Bronchial epithelial cell (primary cell): Measurements from ENCODE around the gene TWF2. TPM values are rescaled to one million over a fixed set of nuclear protein-coding genes. Genes with fewer than 3 reads are reported as not detected.

ENCODE experiments used
- DNase-seq: peaks from one replicate; pipeline ENCODE4 v3.0.0-alpha.2; 2010; ENCODE audit warnings: low read depth
- FAIRE-seq: peaks from 2 replicates; lab custom pipeline; 2011; peaks lifted over from hg19 to GRCh38; lab: Jason Lieb, UNC
- H3K27me3 ChIP-seq: 2 replicates; pipeline ENCODE4 v1.5.1; 2011; ENCODE audit warnings: low read length; ENCODE audit not compliant: control insufficient read depth, insufficient read depth
- H3K36me3 ChIP-seq: 2 replicates; pipeline ENCODE4 v1.5.1; 2011; ENCODE audit warnings: low read length; ENCODE audit not compliant: control insufficient read depth, insufficient read depth
- H3K4me3 ChIP-seq: 2 replicates; pipeline ENCODE4 v1.5.1; 2011; ENCODE audit warnings: mild to moderate bottlenecking, low read depth, low read length, control low read depth
- total RNA-seq: library from RNA; depleted of rRNA; stranded (reverse); fragments of >200 nt; gene quantifications from 2 replicates; pipeline ENCODE4 v1.2.1, GENCODE V29; 2014
- TF ChIP-seq, protein P1 (sequence below): IDR thresholded peaks from 2 replicates; pipeline ENCODE4 v1.5.1; 2011; ENCODE audit warnings: mild to moderate bottlenecking, moderate library complexity, low read length, control low read depth, inconsistent platforms; ENCODE audit not compliant: insufficient read depth, severe bottlenecking

Gene TWF2
- total RNA-seq, 1 donor from 2014 or later, result 57.7 TPM

DNA sequence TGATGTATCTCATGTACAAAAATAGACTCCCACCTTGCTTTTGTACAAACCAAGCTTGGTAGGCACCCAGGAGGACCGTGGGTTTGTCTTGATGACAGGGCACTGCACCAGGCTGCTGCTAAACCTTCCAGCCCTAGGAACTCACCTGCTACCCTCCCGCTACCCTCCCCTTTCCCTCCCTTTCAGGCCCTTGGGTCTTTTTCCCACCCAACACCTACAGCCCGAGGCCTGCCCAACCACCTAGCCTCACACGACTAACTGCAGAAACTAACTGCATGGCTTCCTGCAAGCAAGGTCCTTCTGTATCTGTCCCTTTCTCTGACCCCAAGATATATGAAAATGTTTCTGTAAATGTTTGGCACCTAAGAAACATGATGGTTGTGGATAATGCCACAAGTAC lies 17.7 kb upstream of the TWF2 start:
- DNase-seq (no peak), FAIRE-seq (no peak)
- Histone ChIP-seq H3K4me3 (no peak overlapping the region), H3K36me3 (peaks cover 24% of the 10 kb centered on the region), H3K27me3 (no peaks in the 10 kb centered on the region)
- TF ChIP-seq, protein P1, sequence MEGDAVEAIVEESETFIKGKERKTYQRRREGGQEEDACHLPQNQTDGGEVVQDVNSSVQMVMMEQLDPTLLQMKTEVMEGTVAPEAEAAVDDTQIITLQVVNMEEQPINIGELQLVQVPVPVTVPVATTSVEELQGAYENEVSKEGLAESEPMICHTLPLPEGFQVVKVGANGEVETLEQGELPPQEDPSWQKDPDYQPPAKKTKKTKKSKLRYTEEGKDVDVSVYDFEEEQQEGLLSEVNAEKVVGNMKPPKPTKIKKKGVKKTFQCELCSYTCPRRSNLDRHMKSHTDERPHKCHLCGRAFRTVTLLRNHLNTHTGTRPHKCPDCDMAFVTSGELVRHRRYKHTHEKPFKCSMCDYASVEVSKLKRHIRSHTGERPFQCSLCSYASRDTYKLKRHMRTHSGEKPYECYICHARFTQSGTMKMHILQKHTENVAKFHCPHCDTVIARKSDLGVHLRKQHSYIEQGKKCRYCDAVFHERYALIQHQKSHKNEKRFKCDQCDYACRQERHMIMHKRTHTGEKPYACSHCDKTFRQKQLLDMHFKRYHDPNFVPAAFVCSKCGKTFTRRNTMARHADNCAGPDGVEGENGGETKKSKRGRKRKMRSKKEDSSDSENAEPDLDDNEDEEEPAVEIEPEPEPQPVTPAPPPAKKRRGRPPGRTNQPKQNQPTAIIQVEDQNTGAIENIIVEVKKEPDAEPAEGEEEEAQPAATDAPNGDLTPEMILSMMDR, result no peak

DNA sequence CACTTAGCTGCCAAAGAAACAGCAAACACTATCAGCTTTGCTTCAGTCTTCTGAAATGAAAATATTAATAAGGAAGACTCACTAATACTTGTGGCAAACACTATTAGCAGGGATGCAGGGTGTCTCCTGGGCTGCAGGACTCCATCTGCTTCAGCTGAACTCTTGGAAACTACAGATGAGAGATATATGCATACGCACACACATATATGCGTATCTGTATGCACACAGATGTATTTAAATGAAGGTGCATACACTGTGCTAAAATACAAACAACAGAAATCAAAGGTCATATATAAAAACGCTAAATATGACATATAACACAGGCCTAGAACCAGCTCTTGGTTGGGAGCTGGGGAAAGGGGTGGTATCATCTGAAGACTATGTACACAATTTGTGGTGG lies 17.2 kb upstream of the TWF2 start:
- FAIRE-seq, result no peak
- no peaks in the 10 kb centered on the region for H3K27me3 ChIP-seq
- H3K4me3 ChIP-seq, result no peak overlapping the region
- H3K36me3 ChIP-seq, result peaks cover 24% of the 10 kb centered on the region
- TF ChIP-seq, protein P1, result no peak
- DNase-seq, result no peak

DNA sequence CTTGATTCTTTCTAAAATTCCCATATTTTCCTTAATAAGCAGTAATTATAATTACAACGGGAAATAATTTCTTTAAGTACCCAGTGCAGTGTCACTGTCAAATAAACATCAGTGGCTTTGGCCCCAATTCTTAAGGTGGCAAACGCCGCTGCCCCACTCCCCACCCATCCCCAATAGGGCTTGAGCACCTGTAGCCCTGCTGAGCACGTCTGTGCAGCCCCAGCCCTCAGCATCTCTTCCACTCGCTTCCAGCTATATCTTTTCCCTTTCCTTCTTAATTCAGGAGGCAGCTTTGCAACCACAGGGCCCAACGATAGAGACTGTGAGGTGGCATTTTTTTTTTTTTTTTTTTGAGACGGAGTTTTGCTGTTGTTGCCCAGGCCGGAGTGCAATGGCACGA lies 15.7 kb upstream of the TWF2 start:
- Histone ChIP-seq H3K4me3 (no peak overlapping the region), H3K36me3 (peaks cover 20% of the 10 kb centered on the region), H3K27me3 (no peaks in the 10 kb centered on the region)
- DNase-seq, result no peak
- FAIRE-seq, result no peak
- TF ChIP-seq, protein P1, result no peak

DNA sequence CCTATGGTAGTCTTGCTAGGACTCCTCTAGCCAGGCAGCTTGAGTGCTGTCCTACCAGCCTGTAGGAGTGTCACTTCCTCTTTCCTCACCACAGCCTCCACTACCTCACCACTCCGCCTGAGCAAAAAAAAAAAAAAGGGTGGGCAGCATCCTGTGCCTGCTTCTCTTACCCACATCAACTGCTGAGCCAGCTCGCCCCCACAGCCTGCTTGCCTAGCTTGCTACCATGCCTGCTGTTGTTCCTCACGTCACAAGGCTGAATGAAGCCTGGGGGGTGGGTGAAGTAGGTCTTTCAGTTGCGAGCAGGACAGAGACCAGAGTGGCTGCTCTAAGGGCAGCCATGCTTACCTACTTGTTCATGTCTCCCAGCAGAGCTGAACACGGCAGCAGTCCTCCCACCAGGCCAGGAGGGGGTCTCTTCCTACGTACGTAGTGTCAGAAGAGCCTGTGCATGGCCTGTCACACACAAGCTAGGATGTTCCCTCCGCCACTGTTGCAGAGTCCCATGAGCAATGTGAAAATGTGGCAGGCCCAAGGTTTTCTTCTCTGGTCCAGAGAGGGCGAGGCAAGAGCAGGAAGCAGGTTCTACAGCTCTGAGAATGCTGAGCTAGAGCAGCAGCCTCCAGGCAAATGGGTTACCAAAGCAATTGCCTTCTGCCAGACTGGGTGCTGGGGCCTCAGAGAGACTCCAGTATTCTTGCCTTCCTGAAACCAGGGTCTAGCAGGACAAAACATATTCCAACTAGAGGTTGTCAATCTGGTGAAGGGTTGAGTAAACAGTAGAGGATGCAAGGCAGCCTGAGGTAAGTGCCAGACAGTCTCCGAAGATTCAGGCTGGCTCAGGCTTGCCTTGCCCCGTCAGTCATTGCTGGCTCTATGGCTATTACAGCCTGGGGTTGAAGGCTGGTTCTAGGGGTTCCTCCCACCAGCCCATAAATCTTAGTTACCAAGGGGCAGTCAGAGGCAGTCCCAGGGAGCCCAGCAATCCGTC lies 14.7 kb upstream of the TWF2 start:
- FAIRE-seq (no peak), DNase-seq (peak; percentile 80)
- H3K4me3 ChIP-seq, result no peak overlapping the region
- no peaks in the 10 kb centered on the region for H3K27me3 ChIP-seq
- peaks cover 17% of the 10 kb centered on the region for H3K36me3 ChIP-seq
- TF ChIP-seq, protein P1, result no peak

DNA sequence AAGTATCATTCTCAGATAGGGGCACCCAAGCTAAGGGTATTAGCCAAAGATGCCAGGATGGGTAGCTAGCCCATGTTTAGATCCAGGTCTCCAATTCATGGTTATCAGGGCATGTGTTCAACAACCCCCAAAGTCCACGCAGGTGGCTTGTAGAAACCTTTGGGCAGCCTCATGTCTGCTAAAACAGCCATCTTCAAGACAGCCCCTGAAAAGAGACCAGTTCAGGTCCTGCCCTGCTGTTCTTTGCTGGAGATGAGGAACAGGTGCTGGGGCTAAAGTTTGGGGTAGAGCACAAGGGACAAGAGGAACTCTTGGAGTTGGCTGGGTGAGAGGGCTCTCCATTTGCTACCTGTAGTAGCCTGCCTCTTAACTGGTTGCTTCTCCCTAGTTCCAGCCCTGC lies 11.2 kb upstream of the TWF2 start:
- DNase-seq (no peak), FAIRE-seq (no peak)
- Histone ChIP-seq H3K36me3 (no peaks in the 10 kb centered on the region), H3K27me3 (no peaks in the 10 kb centered on the region), H3K4me3 (no peak overlapping the region)
- TF ChIP-seq, protein P1, result no peak
